Measurements from ENCODE around the gene DNER. TPM values are rescaled to one million over a fixed set of nuclear protein-coding genes. Genes with fewer than 3 reads are reported as not detected.

The DNER gene
- polyA plus RNA-seq, 1 donor (not counting 4 experiments of a cell fraction or from before 2014, with no cell fraction given) = 8.5 TPM

DNA sequence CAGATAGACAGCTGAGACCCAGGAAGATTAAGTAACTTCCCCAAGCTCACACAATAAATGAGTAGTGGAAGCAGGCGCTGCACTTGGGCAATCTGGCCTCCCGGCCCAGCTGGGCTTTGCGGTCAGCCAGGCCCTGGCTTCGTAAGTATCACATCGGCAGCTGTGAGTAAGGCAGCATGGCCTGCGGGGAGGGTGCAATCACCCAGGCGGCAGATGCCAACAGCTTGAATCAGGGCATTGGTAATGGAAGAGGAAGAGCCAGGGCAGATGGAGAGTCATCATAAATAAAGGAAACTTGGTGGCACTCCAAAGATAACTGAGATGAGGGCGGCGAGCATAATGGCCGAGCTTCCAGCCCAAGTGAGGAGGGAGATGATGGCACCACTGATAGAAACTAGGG is 225.3 kb downstream of the DNER start:
- H3K9me3 ChIP-seq (ENCODE audit: control insufficient read depth, low read depth, low read length) = no peaks in the 10 kb centered on the region
- dilution Hi-C loops (cut with MboI; ENCODE audit: extremely low pct_ligation_motif_present, low sequenced_read_pairs) = no loop called here
- no peaks in the 10 kb centered on the region for H3K27me3 ChIP-seq (ENCODE audit: control insufficient read depth, extremely low read depth, insufficient read depth, low read length)
- no peaks in the 10 kb centered on the region for H3K79me2 ChIP-seq (ENCODE audit: control insufficient read depth, insufficient read depth, low read length)
- no peak overlapping the region for H3K4me2 ChIP-seq (ENCODE audit: control insufficient read depth, extremely low read depth, insufficient read depth, low read depth, low read length)
- no peaks in the 10 kb centered on the region for H4K20me1 ChIP-seq (ENCODE audit: control insufficient read depth, extremely low read depth, insufficient read depth, low read length)
- TF ChIP-seq, protein P1, sequence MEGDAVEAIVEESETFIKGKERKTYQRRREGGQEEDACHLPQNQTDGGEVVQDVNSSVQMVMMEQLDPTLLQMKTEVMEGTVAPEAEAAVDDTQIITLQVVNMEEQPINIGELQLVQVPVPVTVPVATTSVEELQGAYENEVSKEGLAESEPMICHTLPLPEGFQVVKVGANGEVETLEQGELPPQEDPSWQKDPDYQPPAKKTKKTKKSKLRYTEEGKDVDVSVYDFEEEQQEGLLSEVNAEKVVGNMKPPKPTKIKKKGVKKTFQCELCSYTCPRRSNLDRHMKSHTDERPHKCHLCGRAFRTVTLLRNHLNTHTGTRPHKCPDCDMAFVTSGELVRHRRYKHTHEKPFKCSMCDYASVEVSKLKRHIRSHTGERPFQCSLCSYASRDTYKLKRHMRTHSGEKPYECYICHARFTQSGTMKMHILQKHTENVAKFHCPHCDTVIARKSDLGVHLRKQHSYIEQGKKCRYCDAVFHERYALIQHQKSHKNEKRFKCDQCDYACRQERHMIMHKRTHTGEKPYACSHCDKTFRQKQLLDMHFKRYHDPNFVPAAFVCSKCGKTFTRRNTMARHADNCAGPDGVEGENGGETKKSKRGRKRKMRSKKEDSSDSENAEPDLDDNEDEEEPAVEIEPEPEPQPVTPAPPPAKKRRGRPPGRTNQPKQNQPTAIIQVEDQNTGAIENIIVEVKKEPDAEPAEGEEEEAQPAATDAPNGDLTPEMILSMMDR (optimal IDR thresholded peaks at IDR 0.05 in 1 of 3, IDR thresholded peaks at IDR 0.05 in 1 of 3, conservative IDR thresholded peaks at IDR 0.05 in 1 of 3; ENCODE audit: extremely low read depth in 1 of 3, insufficient read depth in 2 of 3, low read length in 3 of 3) = no peak
- TF ChIP-seq EZH2 (IDR thresholded peaks at IDR 0.05; ENCODE audit: low read length) = no peak
- H3K9me1 ChIP-seq (ENCODE audit: control insufficient read depth, extremely low read depth, insufficient read depth, low read length) = no peaks in the 10 kb centered on the region
- no peak for FAIRE-seq
- no peak overlapping the region for H3K4me3 ChIP-seq (ENCODE audit: control insufficient read depth in 2 of 3, extremely low read depth in 1 of 3, insufficient read depth in 2 of 3, low read depth in 1 of 3, low read length in 3 of 3)
- no peaks in the 10 kb centered on the region for H3K4me1 ChIP-seq (ENCODE audit: control insufficient read depth, extremely low read depth, insufficient read depth, low read length)
- no peak overlapping the region for H3K27ac ChIP-seq (ENCODE audit: control insufficient read depth, insufficient read depth, low read length)
- no peaks in the 10 kb centered on the region for H3K36me3 ChIP-seq (ENCODE audit: control insufficient read depth in 2 of 2, extremely low read depth in 1 of 2, insufficient read depth in 2 of 2, low read length in 2 of 2)
- no peak for DNase-seq (ENCODE audit: low read depth, low spot score)
- H3K9ac ChIP-seq (ENCODE audit: control insufficient read depth, extremely low read depth, insufficient read depth, low read length) = no peak overlapping the region
- H2AFZ ChIP-seq (ENCODE audit: control insufficient read depth, low read length) = no peak overlapping the region

DNA sequence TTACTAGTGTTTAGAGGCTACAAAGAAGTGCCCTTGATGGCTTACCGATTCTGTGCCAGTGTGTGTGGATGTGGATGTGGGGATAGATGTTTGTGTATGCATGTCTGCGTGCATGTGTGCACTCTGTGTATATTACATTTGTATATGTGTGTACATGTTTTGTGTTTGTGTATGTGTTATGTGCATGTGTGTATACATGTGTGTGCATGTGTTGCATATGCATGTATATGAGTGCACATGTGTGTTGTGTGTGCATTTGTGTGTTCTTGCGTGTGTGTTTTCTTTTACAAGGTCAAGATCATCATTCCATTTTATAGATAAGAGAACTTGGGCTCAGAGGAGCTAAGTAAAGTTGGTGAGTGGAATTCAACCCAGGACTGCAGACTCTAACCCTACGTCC is 226.1 kb downstream of the DNER start:
- dilution Hi-C loops (cut with MboI; ENCODE audit: extremely low pct_ligation_motif_present, low sequenced_read_pairs) = no loop called here
- no peak for DNase-seq (ENCODE audit: low read depth, low spot score)
- no peaks in the 10 kb centered on the region for H3K9me3 ChIP-seq (ENCODE audit: control insufficient read depth, low read depth, low read length)
- H3K27me3 ChIP-seq (ENCODE audit: control insufficient read depth, extremely low read depth, insufficient read depth, low read length) = no peaks in the 10 kb centered on the region
- no peak overlapping the region for H3K4me3 ChIP-seq (ENCODE audit: control insufficient read depth in 2 of 3, extremely low read depth in 1 of 3, insufficient read depth in 2 of 3, low read depth in 1 of 3, low read length in 3 of 3)
- no peak overlapping the region for H2AFZ ChIP-seq (ENCODE audit: control insufficient read depth, low read length)
- no peak overlapping the region for H3K27ac ChIP-seq (ENCODE audit: control insufficient read depth, insufficient read depth, low read length)
- no peaks in the 10 kb centered on the region for H3K9me1 ChIP-seq (ENCODE audit: control insufficient read depth, extremely low read depth, insufficient read depth, low read length)
- no peaks in the 10 kb centered on the region for H3K4me1 ChIP-seq (ENCODE audit: control insufficient read depth, extremely low read depth, insufficient read depth, low read length)
- no peaks in the 10 kb centered on the region for H4K20me1 ChIP-seq (ENCODE audit: control insufficient read depth, extremely low read depth, insufficient read depth, low read length)
- FAIRE-seq = no peak
- H3K4me2 ChIP-seq (ENCODE audit: control insufficient read depth, extremely low read depth, insufficient read depth, low read depth, low read length) = no peak overlapping the region
- no peaks in the 10 kb centered on the region for H3K36me3 ChIP-seq (ENCODE audit: control insufficient read depth in 2 of 2, extremely low read depth in 1 of 2, insufficient read depth in 2 of 2, low read length in 2 of 2)
- no peak overlapping the region for H3K9ac ChIP-seq (ENCODE audit: control insufficient read depth, extremely low read depth, insufficient read depth, low read length)
- H3K79me2 ChIP-seq (ENCODE audit: control insufficient read depth, insufficient read depth, low read length) = no peaks in the 10 kb centered on the region
- TF ChIP-seq, protein P1 (optimal IDR thresholded peaks at IDR 0.05 in 1 of 3, IDR thresholded peaks at IDR 0.05 in 1 of 3, conservative IDR thresholded peaks at IDR 0.05 in 1 of 3; ENCODE audit: extremely low read depth in 1 of 3, insufficient read depth in 2 of 3, low read length in 3 of 3) = no peak
- no peak for TF ChIP-seq EZH2 (IDR thresholded peaks at IDR 0.05; ENCODE audit: low read length)

All from keratinocyte (primary cell).